NB4 (cell line): ENCODE measurements around the gene MAP3K20.

Experiments
- CTCF ChIP-seq: IDR thresholded peaks from one replicate; pipeline ENCODE4 v1.5.1; 2012; ENCODE audit warnings: low read depth, low read length
- POLR2A ChIP-seq: IDR thresholded peaks from 2 replicates; pipeline ENCODE4 v1.6.1; 2011; ENCODE audit warnings: mild to moderate bottlenecking; ENCODE audit not compliant: insufficient read length; ENCODE audit errors: extremely low read depth
- TF ChIP-seq, protein P1 (sequence below): IDR thresholded peaks from 2 replicates; pipeline ENCODE4 v1.6.1; 2011; ENCODE audit warnings: low read depth, low read length

- TF ChIP-seq CTCF: no peak
- no peak for TF ChIP-seq POLR2A
- TF ChIP-seq, protein P1, sequence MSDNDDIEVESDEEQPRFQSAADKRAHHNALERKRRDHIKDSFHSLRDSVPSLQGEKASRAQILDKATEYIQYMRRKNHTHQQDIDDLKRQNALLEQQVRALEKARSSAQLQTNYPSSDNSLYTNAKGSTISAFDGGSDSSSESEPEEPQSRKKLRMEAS: no peak
These were observed 31.0 kb upstream of the MAP3K20 start for GRCh38 chr2:173044686-173045085.
